NCI-H345 treated with DMSO at 0.1 percent for 48 hours (cell line): ENCODE data around the gene ACSF2.
"Not testable (repeated sequence)": the region's sequence is repeated elsewhere in the genome, so short reads cannot be mapped to it uniquely, and the experiment has no call there.

Experiments
- DNase-seq: peaks from one replicate; lab custom pipeline; 2025; ENCODE audit not compliant: unreplicated experiment; lab: John Stamatoyannopoulos, UW

ACSF2 gene

GRCh38 chr17:50462446-50462845 is 36.4 kb downstream of the ACSF2 start:
- no peak for DNase-seq

GRCh38 chr17:50464121-50464520 is 38.1 kb downstream of the ACSF2 start:
- DNase-seq = no peak

- no peak for DNase-seq
Measured at GRCh38 chr17:50464736-50465135, 38.7 kb downstream of the ACSF2 start.

- DNase-seq = no peak
Measured at GRCh38 chr17:50465171-50465570, 39.2 kb downstream of the ACSF2 start.

- no peak for DNase-seq
Measured at GRCh38 chr17:50465635-50466034, 39.6 kb downstream of the ACSF2 start.

- no peak for DNase-seq
Measured at GRCh38 chr17:50466371-50467113, 40.5 kb downstream of the ACSF2 start.

GRCh38 chr17:50467114-50467854 is 41.3 kb downstream of the ACSF2 start:
- DNase-seq = no peak

- no peak for DNase-seq
Measured at GRCh38 chr17:50467855-50468303, 41.9 kb downstream of the ACSF2 start.

GRCh38 chr17:50468304-50469207 is 42.5 kb downstream of the ACSF2 start, which contains the start of gene CHAD:
TSS of gene CHAD (minus strand) at chr17:50468880. CDS start at chr17:50468813, 67 bp downstream.
- DNase-seq = no peak

GRCh38 chr17:50469208-50469605 is 43.2 kb downstream of the ACSF2 start:
- no peak for DNase-seq

- DNase-seq = no peak
Measured at GRCh38 chr17:50469671-50470305, 43.8 kb downstream of the ACSF2 start.

- no peak for DNase-seq
Measured at GRCh38 chr17:50470426-50470825, 44.4 kb downstream of the ACSF2 start.

- DNase-seq = no peak
Measured at GRCh38 chr17:50471009-50471905, 45.2 kb downstream of the ACSF2 start.

GRCh38 chr17:50472286-50472685 is 46.3 kb downstream of the ACSF2 start:
- no peak for DNase-seq

- DNase-seq = not testable (repeated sequence)
Measured at GRCh38 chr17:50472761-50473161, 46.7 kb downstream of the ACSF2 start.

- DNase-seq = no peak
Measured at GRCh38 chr17:50473901-50474300, 47.9 kb downstream of the ACSF2 start.

GRCh38 chr17:50474523-50474922 is 48.5 kb downstream of the ACSF2 start:
- DNase-seq = no peak

GRCh38 chr17:50475362-50475761 is 49.3 kb downstream of the ACSF2 start:
- DNase-seq = no peak

GRCh38 chr17:50475775-50476544 is 49.9 kb downstream of the ACSF2 start:
- not testable (repeated sequence) for DNase-seq
